ENCODE measurements around the gene SLC8A2. TPM values are rescaled to one million over a fixed set of nuclear protein-coding genes. Genes with fewer than 3 reads are reported as not detected.

The SLC8A2 gene
- polyA plus RNA-seq, 1 donor (not counting 4 experiments of a cell fraction or from before 2014, with no cell fraction given) = 0.17 TPM

- dilution Hi-C loops (cut with MboI; ENCODE audit: extremely low pct_ligation_motif_present, low sequenced_read_pairs) = no loop called here
- no peak for DNase-seq (ENCODE audit: low read depth, low spot score)
- Histone ChIP-seq H3K27me3 (ENCODE audit: control insufficient read depth, extremely low read depth, insufficient read depth, low read length) (peaks cover 7% of the 10 kb centered on the region), H4K20me1 (ENCODE audit: control insufficient read depth, extremely low read depth, insufficient read depth, low read length) (no peaks in the 10 kb centered on the region), H3K9me3 (ENCODE audit: control insufficient read depth, low read depth, low read length) (no peaks in the 10 kb centered on the region), H3K4me1 (ENCODE audit: control insufficient read depth, extremely low read depth, insufficient read depth, low read length) (peaks cover 13% of the 10 kb centered on the region), H3K79me2 (ENCODE audit: control insufficient read depth, insufficient read depth, low read length) (no peaks in the 10 kb centered on the region), H2AFZ (ENCODE audit: control insufficient read depth, low read length) (peak overlapping the region; percentile 80), H3K9me1 (ENCODE audit: control insufficient read depth, extremely low read depth, insufficient read depth, low read length) (no peaks in the 10 kb centered on the region), H3K4me2 (ENCODE audit: control insufficient read depth, extremely low read depth, insufficient read depth, low read depth, low read length) (peak overlapping the region; percentile 62), H3K27ac (ENCODE audit: control insufficient read depth, insufficient read depth, low read length) (no peak overlapping the region), H3K4me3 (ENCODE audit: control insufficient read depth in 2 of 3, extremely low read depth in 1 of 3, insufficient read depth in 2 of 3, low read depth in 1 of 3, low read length in 3 of 3) (peak overlapping the region in 1 of 3 experiments; percentile 46), H3K36me3 (ENCODE audit: control insufficient read depth in 2 of 2, extremely low read depth in 1 of 2, insufficient read depth in 2 of 2, low read length in 2 of 2) (no peaks in the 10 kb centered on the region), H3K9ac (ENCODE audit: control insufficient read depth, extremely low read depth, insufficient read depth, low read length) (no peak overlapping the region)
- TF ChIP-seq EZH2 (IDR thresholded peaks at IDR 0.05; ENCODE audit: low read length) (no peak), CTCF (optimal IDR thresholded peaks at IDR 0.05 in 1 of 3, IDR thresholded peaks at IDR 0.05 in 1 of 3, conservative IDR thresholded peaks at IDR 0.05 in 1 of 3; ENCODE audit: extremely low read depth in 1 of 3, insufficient read depth in 2 of 3, low read length in 3 of 3) (peak in 2 of 3 experiments; percentile 34 to 60)
- FAIRE-seq = no peak
Measured at GRCh38 chr19:47430041-47430802, 41.5 kb downstream of the SLC8A2 start.

GRCh38 chr19:47429140-47429793, 42.4 kb downstream of the SLC8A2 start:
- dilution Hi-C loops (cut with MboI; ENCODE audit: extremely low pct_ligation_motif_present, low sequenced_read_pairs) = no loop called here
- H3K4me3 ChIP-seq (ENCODE audit: control insufficient read depth in 2 of 3, extremely low read depth in 1 of 3, insufficient read depth in 2 of 3, low read depth in 1 of 3, low read length in 3 of 3) = no peak overlapping the region
- H3K4me2 ChIP-seq (ENCODE audit: control insufficient read depth, extremely low read depth, insufficient read depth, low read depth, low read length) = no peak overlapping the region
- no peaks in the 10 kb centered on the region for H3K79me2 ChIP-seq (ENCODE audit: control insufficient read depth, insufficient read depth, low read length)
- no peaks in the 10 kb centered on the region for H3K9me3 ChIP-seq (ENCODE audit: control insufficient read depth, low read depth, low read length)
- no peak overlapping the region for H3K9ac ChIP-seq (ENCODE audit: control insufficient read depth, extremely low read depth, insufficient read depth, low read length)
- H3K4me1 ChIP-seq (ENCODE audit: control insufficient read depth, extremely low read depth, insufficient read depth, low read length) = peaks cover 13% of the 10 kb centered on the region
- no peaks in the 10 kb centered on the region for H3K9me1 ChIP-seq (ENCODE audit: control insufficient read depth, extremely low read depth, insufficient read depth, low read length)
- H4K20me1 ChIP-seq (ENCODE audit: control insufficient read depth, extremely low read depth, insufficient read depth, low read length) = no peaks in the 10 kb centered on the region
- H2AFZ ChIP-seq (ENCODE audit: control insufficient read depth, low read length) = no peak overlapping the region
- peaks cover 12% of the 10 kb centered on the region for H3K27me3 ChIP-seq (ENCODE audit: control insufficient read depth, extremely low read depth, insufficient read depth, low read length)
- no peaks in the 10 kb centered on the region for H3K36me3 ChIP-seq (ENCODE audit: control insufficient read depth in 2 of 2, extremely low read depth in 1 of 2, insufficient read depth in 2 of 2, low read length in 2 of 2)
- no peak overlapping the region for H3K27ac ChIP-seq (ENCODE audit: control insufficient read depth, insufficient read depth, low read length)
- DNase-seq (ENCODE audit: low read depth, low spot score) (no peak), FAIRE-seq (no peak)
- no peak for TF ChIP-seq CTCF (optimal IDR thresholded peaks at IDR 0.05 in 1 of 3, IDR thresholded peaks at IDR 0.05 in 1 of 3, conservative IDR thresholded peaks at IDR 0.05 in 1 of 3; ENCODE audit: extremely low read depth in 1 of 3, insufficient read depth in 2 of 3, low read length in 3 of 3)
- no peak for TF ChIP-seq EZH2 (IDR thresholded peaks at IDR 0.05; ENCODE audit: low read length)
